ENCODE results near the gene CREB3L4. TPM values are rescaled to one million over a fixed set of nuclear protein-coding genes. Genes with fewer than 3 reads are reported as not detected.

The CREB3L4 gene
- total and polyA plus RNA-seq, 2 of the 13 experiments (the other 11 are each of a cell fraction or from before 2014, with no cell fraction given) = 9.9 to 18.7 TPM

- TF ChIP-seq NKX3-1 (CRISPR knock-in tag; IDR thresholded peaks at IDR 0.05) = no peak
- TF ChIP-seq PCBP1 (IDR thresholded peaks at IDR 0.05; ENCODE audit: borderline replicate concordance, low read depth, low read length) = no peak
- TF ChIP-seq ZNF282 (IDR thresholded peaks at IDR 0.05; ENCODE audit: partially characterized antibody) = no peak
- TF ChIP-seq ELF4 (CRISPR knock-in tag; IDR thresholded peaks at IDR 0.05; ENCODE audit: borderline replicate concordance) = no peak
- TF ChIP-seq ZSCAN29 (CRISPR knock-in tag; conservative IDR thresholded peaks at IDR 0.05) = no peak
- no peak for TF ChIP-seq ZNF660 (CRISPR knock-in tag; IDR thresholded peaks at IDR 0.05; ENCODE audit: borderline replicate concordance, low read depth)
- TF ChIP-seq, protein P1, sequence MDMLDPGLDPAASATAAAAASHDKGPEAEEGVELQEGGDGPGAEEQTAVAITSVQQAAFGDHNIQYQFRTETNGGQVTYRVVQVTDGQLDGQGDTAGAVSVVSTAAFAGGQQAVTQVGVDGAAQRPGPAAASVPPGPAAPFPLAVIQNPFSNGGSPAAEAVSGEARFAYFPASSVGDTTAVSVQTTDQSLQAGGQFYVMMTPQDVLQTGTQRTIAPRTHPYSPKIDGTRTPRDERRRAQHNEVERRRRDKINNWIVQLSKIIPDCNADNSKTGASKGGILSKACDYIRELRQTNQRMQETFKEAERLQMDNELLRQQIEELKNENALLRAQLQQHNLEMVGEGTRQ (IDR thresholded peaks at IDR 0.05; ENCODE audit: low read depth, low read length) = no peak
- TF ChIP-seq, protein P1 (CRISPR knock-in tag; IDR thresholded peaks at IDR 0.05; ENCODE audit: borderline replicate concordance) = no peak
- TF ChIP-seq, protein P2, sequence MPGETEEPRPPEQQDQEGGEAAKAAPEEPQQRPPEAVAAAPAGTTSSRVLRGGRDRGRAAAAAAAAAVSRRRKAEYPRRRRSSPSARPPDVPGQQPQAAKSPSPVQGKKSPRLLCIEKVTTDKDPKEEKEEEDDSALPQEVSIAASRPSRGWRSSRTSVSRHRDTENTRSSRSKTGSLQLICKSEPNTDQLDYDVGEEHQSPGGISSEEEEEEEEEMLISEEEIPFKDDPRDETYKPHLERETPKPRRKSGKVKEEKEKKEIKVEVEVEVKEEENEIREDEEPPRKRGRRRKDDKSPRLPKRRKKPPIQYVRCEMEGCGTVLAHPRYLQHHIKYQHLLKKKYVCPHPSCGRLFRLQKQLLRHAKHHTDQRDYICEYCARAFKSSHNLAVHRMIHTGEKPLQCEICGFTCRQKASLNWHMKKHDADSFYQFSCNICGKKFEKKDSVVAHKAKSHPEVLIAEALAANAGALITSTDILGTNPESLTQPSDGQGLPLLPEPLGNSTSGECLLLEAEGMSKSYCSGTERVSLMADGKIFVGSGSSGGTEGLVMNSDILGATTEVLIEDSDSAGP (CRISPR knock-in tag; IDR thresholded peaks at IDR 0.05; ENCODE audit: borderline replicate concordance) = no peak
- TF ChIP-seq ATM (IDR thresholded peaks at IDR 0.05; ENCODE audit: borderline replicate concordance) = no peak
- TF ChIP-seq ARNTL (CRISPR knock-in tag; IDR thresholded peaks at IDR 0.05) = no peak
- TF ChIP-seq KDM1A (CRISPR knock-in tag; IDR thresholded peaks at IDR 0.05) = no peak
- no peak for TF ChIP-seq CEBPZ (IDR thresholded peaks at IDR 0.05; ENCODE audit: low read length)
- TF ChIP-seq E2F1 (CRISPR knock-in tag; IDR thresholded peaks at IDR 0.05) = no peak
- TF ChIP-seq PAF1 (CRISPR knock-in tag; IDR thresholded peaks at IDR 0.05) = no peak
Observed at GRCh38 chr1:153951801-153952200, 15.9 kb upstream of the CREB3L4 start (continued).

Measured in HepG2 (cell line).